ENCODE results near the gene OR6M1.

The OR6M1 gene

DNA sequence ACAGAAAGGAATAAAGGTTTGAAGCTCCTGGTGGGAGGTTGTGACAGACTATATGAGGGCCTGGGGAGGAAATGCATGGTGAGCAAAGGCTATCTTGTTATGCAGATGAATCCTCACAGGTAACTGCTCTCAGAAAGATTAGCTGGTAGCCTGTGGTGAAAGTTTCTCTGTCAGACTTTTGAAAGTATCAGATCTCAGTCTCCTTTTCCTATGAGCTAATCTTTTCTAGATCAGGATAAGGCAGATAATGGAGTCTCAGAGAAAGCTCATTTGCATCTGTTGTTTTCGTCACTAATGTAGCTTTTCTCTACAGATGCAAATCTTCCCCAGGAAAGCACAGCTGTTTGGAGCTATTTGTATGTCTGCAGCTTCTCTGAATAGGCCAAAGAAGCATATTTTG, 30.9 kb downstream of the OR6M1 start:
- no peak for DNase-seq

DNA sequence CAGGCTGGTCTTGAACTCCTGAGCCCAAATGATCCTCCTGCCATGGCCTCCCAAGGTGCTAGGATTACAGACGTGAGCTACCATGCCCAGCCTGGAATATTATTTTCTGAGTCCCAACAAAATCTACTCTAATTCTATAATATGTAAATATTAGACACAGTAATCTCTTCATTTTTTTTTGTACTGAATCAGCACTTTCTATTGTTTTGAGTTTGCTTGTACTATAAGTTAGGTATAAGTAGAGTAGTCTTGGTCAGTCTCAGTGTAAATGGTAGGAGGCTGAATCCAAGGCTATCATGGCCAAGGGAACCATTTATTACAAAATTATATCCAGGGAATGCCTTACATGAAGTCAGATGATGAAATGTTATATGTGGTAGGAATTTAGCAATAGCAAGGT, 32.2 kb downstream of the OR6M1 start:
- DNase-seq: no peak

DNA sequence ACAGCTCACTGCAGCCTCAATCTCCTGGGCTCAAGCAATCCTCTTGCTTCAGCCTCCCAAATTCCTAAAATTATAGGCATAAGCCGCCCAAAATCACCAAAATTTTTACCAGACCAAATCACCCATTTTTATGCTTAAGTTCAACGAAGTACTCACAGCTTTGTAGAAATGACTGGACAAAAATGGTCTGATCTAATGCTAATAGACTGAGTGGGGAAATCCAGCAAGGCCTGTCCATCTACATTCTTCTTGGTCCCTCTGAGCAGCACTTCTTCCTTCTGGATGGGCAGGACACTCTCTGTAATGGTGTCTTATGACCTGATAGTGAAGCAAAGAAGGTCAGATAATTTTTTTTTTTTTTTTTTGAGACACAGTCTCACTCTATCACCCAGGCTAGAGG, 33.1 kb downstream of the OR6M1 start:
- no peak for DNase-seq

DNA sequence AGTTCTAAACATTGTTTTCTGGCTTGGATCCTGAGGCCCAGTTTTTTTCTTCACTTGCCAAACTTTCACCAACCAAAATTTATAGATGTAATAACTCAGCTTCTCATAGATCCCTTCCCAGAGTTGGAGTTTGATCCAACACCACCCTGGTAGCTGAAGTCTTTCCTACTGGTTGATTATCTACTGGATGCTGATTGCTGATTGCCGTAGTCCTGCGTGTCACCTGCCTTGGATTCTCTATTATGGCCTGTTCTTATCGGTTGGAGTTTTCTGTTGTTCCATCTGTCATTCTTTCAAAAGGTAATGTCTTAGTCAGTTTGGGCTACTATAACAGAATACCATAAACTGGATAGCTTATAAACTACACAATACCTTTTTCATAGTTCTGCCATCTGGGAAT, 34.5 kb downstream of the OR6M1 start:
- DNase-seq: no peak

DNA sequence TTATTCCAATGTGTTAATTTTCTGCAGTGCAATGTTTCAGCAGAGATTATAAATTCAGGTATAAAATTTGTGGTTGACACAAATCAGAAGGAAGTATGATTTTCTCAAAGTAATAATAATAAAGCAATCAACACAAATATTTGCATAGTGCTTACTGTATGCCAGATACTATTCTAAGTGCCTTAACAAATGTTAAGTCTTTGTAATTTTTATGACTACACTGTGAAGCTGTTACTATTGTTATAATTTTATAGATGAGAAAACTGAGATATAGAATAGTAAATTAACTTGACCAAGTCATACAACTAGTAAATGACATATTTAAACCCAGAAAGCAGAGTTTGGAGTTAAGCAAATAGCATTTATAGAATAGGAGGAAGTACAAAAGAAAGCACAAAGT, 35.4 kb downstream of the OR6M1 start:
- no peak for DNase-seq

DNA sequence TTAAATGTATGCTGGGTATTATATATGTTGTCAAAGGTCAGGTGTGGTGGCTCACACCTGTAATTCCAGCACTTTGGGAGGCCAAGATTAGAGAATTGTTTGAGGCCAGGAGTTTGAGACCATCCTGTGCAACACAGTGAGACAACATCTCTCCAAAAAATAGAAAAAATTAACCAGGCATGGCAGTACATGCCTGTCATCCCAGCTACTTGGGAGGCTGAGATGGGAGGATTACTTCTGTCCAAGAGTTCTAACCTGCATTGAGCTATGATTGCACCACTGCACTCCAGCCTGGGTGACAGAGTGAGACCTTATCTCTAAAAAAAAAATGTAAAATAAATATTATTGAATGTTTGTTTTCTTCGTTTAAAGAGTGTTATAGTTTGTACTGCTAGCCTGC, 40.5 kb downstream of the OR6M1 start:
- DNase-seq: no peak

DNA sequence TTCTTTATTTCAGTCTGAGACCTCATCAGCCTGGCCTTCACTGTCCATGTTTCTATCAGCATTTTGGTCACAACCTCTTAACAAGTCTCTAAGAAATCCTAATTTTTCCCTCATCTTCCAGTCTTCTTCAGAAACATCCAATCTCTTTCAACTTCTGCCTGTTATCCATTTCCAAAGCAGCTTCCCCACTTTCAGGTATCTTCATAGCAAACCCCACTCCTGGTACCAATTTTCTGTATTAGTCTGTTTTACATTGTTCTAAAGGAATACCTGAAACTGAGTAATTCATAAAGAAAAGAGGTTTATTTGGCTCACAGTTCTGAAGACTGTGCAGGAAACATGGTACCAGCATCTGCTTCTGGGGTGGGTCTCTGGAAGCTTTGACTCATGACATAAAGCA, 43.7 kb downstream of the OR6M1 start:
- no peak for DNase-seq

DNA sequence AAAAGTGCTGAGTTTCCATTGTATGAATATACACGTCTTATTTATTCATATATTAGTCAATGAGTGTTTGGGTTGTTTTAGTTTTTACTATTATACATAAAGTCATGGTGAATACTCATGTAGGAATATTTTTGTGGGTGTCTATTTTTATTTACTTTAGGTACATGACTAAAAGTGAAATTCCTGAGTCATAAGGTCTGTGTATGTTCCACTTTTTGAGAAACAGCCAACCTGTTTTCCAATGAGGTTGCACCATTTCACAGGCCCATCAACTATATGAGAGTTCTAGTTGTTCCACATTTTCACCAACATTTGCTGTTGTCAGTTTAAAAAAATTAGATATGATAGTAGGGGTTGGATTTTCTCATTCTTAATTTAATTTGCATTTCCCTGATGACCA, 45.3 kb downstream of the OR6M1 start:
- no peak for DNase-seq

DNA sequence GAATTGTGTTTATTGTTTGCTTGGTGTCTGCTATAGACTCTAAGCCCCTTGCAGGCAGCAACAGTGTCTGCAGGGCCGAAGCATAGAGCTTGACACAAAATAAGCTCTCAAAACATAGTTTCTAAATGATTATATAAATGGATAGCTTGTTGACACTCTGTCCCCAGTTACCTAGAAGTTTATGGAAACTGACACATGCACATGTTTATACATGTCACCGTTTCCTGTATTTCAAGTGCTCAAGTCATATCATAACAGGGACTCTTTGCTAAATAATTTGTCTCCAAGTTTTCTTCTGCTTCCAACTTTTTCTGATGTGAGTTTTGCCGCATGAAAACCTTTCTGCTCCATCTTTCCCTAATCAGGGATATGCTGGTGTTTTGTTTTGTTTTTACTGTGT, 48.2 kb downstream of the OR6M1 start:
- no peak for DNase-seq

DNA sequence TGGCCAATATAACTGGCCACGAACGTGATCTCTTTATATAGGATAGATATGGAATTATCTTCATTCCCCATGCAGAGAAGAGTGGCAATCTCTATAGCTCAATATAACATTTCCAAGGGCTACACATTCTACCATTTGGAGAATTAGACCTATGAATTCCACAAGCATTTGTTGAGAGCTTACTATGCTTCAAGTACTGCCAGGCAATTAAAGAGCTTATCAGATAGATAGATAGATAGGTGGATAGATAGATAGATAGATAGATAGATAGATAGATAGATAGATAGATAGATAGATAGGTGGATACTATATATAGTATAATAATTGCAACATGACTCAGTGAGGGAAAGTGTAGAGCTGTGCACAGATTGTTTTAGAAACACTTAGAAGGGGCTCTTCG, 50.3 kb downstream of the OR6M1 start:
- no peak for DNase-seq

All from activated gamma-delta T cell treated with Interleukin-2 at 50 U/mL for 16 hours (primary cell).